Lower lobe of right lung (tissue), 2 donors: Measurements from ENCODE around the gene PYY. TPM values are rescaled to one million over a fixed set of nuclear protein-coding genes. Genes with fewer than 3 reads are reported as not detected.
"Not testable (repeated sequence)": the region's sequence is repeated elsewhere in the genome, so short reads cannot be mapped to it uniquely, and the experiment has no call there.

Source experiments
- ATAC-seq, 2 donors: fragments of 200-7000 bp; cut with Tn5 transposase; one replicate each; pipeline ENCODE4 v1.9.1; 2020 to 2022; ENCODE audit warnings: mild to moderate bottlenecking in 2 of 2, moderate library complexity in 2 of 2
- DNase-seq: peaks from one replicate; pipeline ENCODE4 v3.0.0-alpha.2; 2020
- H3K27ac ChIP-seq: fragments of 200-600 bp; one replicate; pipeline ENCODE4 v1.8.0; 2022
- H3K27me3 ChIP-seq: fragments of 200-600 bp; one replicate; pipeline ENCODE4 v1.8.0; 2022; ENCODE audit warnings: low read depth
- H3K36me3 ChIP-seq: fragments of 200-600 bp; one replicate; pipeline ENCODE4 v1.8.0; 2022; ENCODE audit warnings: mild to moderate bottlenecking
- H3K4me1 ChIP-seq: fragments of 200-600 bp; one replicate; pipeline ENCODE4 v1.8.0; 2022
- H3K4me3 ChIP-seq: fragments of 200-600 bp; one replicate; pipeline ENCODE4 v1.8.0; 2022; ENCODE audit warnings: mild to moderate bottlenecking
- H3K9me3 ChIP-seq: fragments of 200-600 bp; one replicate; pipeline ENCODE4 v1.8.0; 2022
- CTCF ChIP-seq: fragments of 200-600 bp; IDR thresholded peaks from one replicate; pipeline ENCODE4 v1.8.0; 2022; ENCODE audit warnings: antibody characterized with exemption, mild to moderate bottlenecking
- intact Hi-C: fragments of 100-400 bp; cut with DNase I; formaldehyde crosslinking; loops from one replicate; pipeline ENCODE4 v1.11.0; 2022
- total RNA-seq: library from RNA; stranded (reverse); fragmentation: NEBNext Ultra II Directional; extraction: Animal tissue kit (Norgen Biotek cat#: 25700); gene quantifications from one replicate; pipeline ENCODE4 v1.2.1, GENCODE V29; 2021
- donor health status: DM: no; HTN: yes; CAD: no; lungs with severe emphysema.

Gene PYY
- total RNA-seq, 1 donor from 2014 or later: not detected

DNA sequence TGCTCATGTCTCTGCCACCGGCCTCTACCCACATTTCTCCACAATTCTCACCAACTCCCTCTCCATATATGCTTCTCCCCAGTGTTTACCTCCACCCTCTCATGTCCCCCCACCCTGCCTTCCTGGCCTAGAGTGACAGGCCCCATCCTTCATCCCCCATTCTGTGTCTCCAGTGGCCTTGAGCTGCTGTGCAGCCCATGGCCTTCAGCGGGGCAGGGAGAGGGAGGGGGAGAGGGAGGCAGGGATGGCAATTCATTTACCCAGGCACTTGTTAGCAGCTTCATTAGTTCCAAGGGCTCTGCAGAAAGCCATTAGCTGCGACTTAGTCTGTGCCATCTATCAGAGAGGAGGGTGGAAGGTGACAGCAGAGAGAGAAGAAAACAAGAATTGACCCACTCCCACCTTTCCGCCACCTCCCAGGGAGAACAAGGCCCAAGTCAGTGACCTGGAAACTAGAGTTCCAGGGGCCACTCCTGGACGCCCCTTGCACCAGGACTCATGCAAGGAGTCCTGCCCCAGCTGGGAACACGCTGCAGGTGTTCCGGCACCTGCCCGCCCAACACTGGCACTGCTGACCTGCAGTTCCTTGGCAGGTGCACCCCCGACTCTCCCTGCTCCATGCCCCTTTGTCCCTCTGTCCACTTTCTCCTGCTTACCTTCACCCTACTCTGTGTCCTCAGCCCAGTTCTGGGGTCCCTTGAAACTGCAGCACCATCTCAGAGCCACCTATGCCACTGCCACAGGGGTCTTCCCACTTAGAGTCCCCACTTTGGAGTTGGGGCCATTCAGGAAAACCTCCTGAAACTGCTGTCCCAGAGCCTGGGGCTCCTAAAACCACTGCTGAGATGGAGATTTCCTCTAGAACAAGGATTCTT, 23.5 kb upstream of the PYY start:
- peaks cover 15% of the 10 kb centered on the region for H3K27me3 ChIP-seq
- no peaks in the 10 kb centered on the region for H3K4me1 ChIP-seq
- no peak overlapping the region for H3K27ac ChIP-seq
- ATAC-seq (no peak), DNase-seq (no peak)
- no peaks in the 10 kb centered on the region for H3K9me3 ChIP-seq
- TF ChIP-seq CTCF: no peak
- no peak overlapping the region for H3K4me3 ChIP-seq
- intact Hi-C loops: no loop called here
- H3K36me3 ChIP-seq: no peaks in the 10 kb centered on the region

DNA sequence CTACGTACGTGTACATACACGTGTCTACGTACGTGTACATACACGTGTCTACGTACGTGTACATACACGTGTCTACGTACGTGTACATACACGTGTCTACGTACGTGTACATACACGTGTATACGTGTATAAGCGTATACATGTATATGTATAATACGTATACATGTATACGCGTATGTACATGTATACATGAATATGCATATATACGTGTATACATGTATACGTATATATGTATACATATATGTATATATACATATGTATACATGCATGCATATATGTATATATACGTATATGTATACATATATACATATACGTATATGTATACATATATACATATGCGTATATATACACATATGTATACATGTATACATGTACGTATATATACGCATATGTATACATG, 22.2 kb upstream of the PYY start:
- Histone ChIP-seq H3K27me3 (peaks cover 10% of the 10 kb centered on the region), H3K36me3 (no peaks in the 10 kb centered on the region), H3K9me3 (no peaks in the 10 kb centered on the region), H3K4me1 (no peaks in the 10 kb centered on the region), H3K27ac (no peak overlapping the region), H3K4me3 (no peak overlapping the region)
- no peak for TF ChIP-seq CTCF
- no peak for ATAC-seq
- DNase-seq: no peak
- intact Hi-C loops: no loop called here

DNA sequence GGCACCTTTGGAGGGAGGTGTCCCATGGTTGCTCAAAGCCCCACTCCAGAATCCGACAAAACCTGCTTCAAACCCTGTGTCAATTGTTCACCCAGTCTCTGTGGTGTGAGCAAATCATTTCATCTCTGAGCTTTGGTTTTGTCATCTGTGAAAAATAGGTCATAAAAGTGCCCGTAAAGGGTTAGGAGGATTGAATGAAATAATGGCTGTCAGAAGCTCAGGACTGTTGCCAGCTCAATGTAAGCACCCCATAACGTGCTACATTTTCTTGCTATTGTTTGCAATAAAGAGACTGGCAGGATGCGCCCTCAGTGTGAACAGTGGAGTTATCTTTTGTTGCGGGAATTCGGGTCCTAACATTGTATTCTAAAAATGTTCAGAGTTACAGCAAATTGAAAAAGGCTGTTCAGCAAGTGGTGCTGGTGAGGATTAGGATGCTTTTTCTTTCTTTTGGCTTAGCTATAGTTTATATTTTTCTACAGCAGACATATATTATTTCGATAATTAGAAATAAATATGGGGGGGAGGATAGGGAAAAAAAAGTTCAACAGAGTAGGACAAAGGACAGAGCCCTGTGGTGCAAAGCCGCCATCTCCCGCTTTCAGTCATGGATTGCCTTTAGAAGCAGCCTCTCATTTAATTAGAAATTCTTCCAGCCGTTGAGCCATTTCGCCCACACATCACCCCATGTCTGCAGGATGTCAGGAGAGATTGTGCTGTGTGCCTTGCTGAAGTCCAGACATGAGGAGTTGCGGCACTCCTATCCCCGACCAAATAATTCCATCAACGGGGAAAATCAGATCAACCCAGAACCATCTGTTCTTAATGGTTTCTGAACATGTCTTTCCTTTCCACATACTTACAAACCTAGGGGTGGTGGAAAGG, 20.9 kb upstream of the PYY start:
- DNase-seq (no peak), ATAC-seq (no peak)
- no peaks in the 10 kb centered on the region for H3K36me3 ChIP-seq
- no peaks in the 10 kb centered on the region for H3K4me1 ChIP-seq
- no peak overlapping the region for H3K4me3 ChIP-seq
- TF ChIP-seq CTCF: no peak
- H3K27ac ChIP-seq: no peak overlapping the region
- H3K27me3 ChIP-seq: peaks cover 10% of the 10 kb centered on the region
- intact Hi-C loops: no loop called here
- no peaks in the 10 kb centered on the region for H3K9me3 ChIP-seq

- DNase-seq, H3K27ac ChIP-seq, H3K36me3 ChIP-seq, intact Hi-C loops, ATAC-seq, H3K4me3 ChIP-seq, H3K27me3 ChIP-seq, H3K9me3 ChIP-seq, H3K4me1 ChIP-seq: not testable (repeated sequence)
Observed at GRCh38 chr17:43972444-43973212, 18.9 kb upstream of the PYY start.

GRCh38 chr17:43971436-43971835, 17.7 kb upstream of the PYY start:
- H3K9me3 ChIP-seq, H3K36me3 ChIP-seq, ATAC-seq, intact Hi-C loops, H3K27ac ChIP-seq, H3K4me1 ChIP-seq, DNase-seq, H3K27me3 ChIP-seq, H3K4me3 ChIP-seq: not testable (repeated sequence)

DNA sequence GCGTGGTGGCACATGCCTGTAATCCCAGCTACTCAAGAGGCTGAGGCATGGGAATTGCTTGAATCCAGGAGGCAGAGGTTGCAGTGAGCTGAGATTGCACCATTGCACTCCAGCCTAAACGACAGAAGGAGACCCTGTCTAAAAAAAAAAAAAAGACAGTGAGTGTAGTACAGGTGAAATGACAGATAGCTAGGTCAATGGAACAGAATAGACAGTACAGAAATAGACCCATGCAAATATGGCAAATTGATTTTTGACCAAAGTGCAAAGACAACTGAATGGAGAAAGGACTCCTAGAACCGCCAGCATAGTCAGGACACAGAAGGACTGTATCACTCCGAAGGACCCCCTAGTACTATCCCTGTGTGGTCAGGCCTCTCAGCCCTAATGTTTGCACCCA, 16.6 kb upstream of the PYY start:
- Histone ChIP-seq H3K4me1 (no peaks in the 10 kb centered on the region), H3K9me3 (no peaks in the 10 kb centered on the region), H3K27ac (no peak overlapping the region), H3K4me3 (no peak overlapping the region), H3K27me3 (no peaks in the 10 kb centered on the region), H3K36me3 (no peaks in the 10 kb centered on the region)
- intact Hi-C loops: no loop called here
- ATAC-seq (no peak), DNase-seq (no peak)
- no peak for TF ChIP-seq CTCF
